PFSK-1 (cell line): ENCODE data around the gene TPX2.

Source experiments
- FOXP2 ChIP-seq: optimal IDR thresholded peaks from 2 replicates; pipeline ENCODE3; 2011; ENCODE audit warnings: borderline replicate concordance, control low read depth, inconsistent platforms; ENCODE audit not compliant: insufficient read depth; ENCODE audit errors: extremely low read length, extremely low read depth
- POLR2AphosphoS5 ChIP-seq: IDR thresholded peaks from 2 replicates; pipeline ENCODE4 v1.6.1; 2012; ENCODE audit warnings: low read depth, mild to moderate bottlenecking, control low read depth, low read length, moderate library complexity
- SIN3A ChIP-seq: IDR thresholded peaks from 2 replicates; pipeline ENCODE4 v1.6.1; 2012; ENCODE audit warnings: mild to moderate bottlenecking, low read length, moderate library complexity, borderline replicate concordance; ENCODE audit not compliant: insufficient read depth
- TAF1 ChIP-seq: IDR thresholded peaks from 2 replicates; pipeline ENCODE4 v1.6.1; 2012; ENCODE audit warnings: low read length, control low read depth, borderline replicate concordance; ENCODE audit not compliant: insufficient read depth
- TF ChIP-seq, protein P1 (sequence below), 2 experiments: IDR thresholded peaks; 2 replicates each; pipeline versions ENCODE4 v1.6.1 to v1.8.0; 2011 to 2012; ENCODE audit warnings: low read depth in 2 of 2, low read length in 2 of 2, control low read depth in 1 of 2, inconsistent platforms in 1 of 2, mild to moderate bottlenecking in 1 of 2, moderate library complexity in 1 of 2; ENCODE audit not compliant: insufficient read depth in 1 of 2

Gene TPX2

DNA sequence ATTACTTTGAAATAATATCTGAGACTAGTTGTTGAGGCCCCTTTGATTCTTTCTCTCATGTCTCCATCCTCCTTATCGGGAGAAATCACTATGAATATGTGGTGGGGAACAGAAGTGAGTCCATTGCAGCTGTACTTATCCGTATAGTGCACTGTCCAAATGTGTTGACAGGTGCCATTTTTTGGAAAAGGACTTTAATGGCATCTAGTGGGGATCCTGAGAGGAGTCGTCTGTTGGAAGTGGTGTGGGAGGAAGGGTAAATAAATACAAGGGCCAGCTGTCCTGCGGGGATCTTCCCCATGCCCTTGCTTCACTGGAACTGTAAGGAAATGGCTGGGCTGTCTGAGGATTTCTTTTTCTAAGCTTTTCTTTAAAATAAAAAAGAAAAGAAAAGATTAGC lies 19.4 kb downstream of the TPX2 start:
- no peak for TF ChIP-seq FOXP2
- TF ChIP-seq, protein P1, sequence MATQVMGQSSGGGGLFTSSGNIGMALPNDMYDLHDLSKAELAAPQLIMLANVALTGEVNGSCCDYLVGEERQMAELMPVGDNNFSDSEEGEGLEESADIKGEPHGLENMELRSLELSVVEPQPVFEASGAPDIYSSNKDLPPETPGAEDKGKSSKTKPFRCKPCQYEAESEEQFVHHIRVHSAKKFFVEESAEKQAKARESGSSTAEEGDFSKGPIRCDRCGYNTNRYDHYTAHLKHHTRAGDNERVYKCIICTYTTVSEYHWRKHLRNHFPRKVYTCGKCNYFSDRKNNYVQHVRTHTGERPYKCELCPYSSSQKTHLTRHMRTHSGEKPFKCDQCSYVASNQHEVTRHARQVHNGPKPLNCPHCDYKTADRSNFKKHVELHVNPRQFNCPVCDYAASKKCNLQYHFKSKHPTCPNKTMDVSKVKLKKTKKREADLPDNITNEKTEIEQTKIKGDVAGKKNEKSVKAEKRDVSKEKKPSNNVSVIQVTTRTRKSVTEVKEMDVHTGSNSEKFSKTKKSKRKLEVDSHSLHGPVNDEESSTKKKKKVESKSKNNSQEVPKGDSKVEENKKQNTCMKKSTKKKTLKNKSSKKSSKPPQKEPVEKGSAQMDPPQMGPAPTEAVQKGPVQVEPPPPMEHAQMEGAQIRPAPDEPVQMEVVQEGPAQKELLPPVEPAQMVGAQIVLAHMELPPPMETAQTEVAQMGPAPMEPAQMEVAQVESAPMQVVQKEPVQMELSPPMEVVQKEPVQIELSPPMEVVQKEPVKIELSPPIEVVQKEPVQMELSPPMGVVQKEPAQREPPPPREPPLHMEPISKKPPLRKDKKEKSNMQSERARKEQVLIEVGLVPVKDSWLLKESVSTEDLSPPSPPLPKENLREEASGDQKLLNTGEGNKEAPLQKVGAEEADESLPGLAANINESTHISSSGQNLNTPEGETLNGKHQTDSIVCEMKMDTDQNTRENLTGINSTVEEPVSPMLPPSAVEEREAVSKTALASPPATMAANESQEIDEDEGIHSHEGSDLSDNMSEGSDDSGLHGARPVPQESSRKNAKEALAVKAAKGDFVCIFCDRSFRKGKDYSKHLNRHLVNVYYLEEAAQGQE (IDR thresholded peaks at IDR 0.05; ENCODE audit: insufficient read depth in 1 of 2, low read depth in 2 of 2, low read length in 2 of 2) = no peak
- TF ChIP-seq SIN3A = no peak
- no peak for TF ChIP-seq POLR2AphosphoS5
- no peak for TF ChIP-seq TAF1

DNA sequence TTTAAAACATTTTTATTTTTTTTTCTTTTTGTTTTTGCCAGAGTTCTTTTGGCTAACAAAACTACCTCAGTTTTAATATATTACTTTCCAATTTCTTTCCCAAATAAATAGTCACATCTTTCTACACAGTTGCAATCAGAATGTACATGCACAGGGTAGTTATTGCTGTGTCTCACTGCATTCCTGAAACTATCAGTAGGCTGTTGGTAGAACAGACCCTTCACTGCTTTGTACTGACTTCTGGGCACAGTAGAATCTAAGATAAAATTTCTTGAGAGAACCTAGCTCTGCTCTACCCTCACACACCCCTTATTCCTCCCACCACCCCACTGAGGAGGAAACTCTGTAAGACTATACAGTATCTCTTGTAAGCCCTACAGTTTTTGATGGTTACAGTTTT lies 19.9 kb downstream of the TPX2 start:
- TF ChIP-seq FOXP2 = no peak
- TF ChIP-seq, protein P1 (IDR thresholded peaks at IDR 0.05; ENCODE audit: insufficient read depth in 1 of 2, low read depth in 2 of 2, low read length in 2 of 2) = no peak
- TF ChIP-seq POLR2AphosphoS5 = no peak
- no peak for TF ChIP-seq TAF1
- TF ChIP-seq SIN3A = no peak

DNA sequence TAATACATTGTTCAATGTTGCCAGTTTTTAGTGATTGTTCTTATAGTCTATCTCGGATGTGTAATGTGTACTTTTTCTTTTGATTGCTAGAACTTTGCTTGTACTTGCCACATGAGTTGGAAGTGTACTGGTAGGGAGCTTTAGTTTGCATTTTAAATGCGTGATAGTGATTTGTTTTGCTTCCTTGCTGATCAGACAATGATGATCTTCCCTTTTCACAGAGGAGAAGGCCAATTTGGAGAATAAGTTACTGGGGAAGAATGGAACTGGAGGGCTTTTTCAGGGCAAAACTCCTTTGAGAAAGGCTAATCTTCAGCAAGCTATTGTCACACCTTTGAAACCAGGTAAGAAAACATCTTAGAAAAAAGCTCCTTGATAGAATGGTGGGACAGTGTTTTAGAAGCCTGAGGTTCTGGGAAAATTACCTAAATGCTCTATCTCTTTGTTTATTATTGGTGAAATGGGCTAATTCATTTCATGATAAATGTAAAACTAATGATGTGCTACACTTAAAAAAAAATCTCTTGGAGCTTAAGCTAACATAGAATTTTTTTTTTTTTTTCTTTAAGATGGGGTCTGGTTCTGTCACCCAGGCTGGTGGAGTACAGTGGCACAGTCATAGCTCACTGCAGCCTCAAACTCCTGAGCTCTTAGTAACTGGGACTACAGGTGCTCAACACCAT lies 20.9 kb downstream of the TPX2 start:
- no peak for TF ChIP-seq POLR2AphosphoS5
- TF ChIP-seq, protein P1 (IDR thresholded peaks at IDR 0.05; ENCODE audit: insufficient read depth in 1 of 2, low read depth in 2 of 2, low read length in 2 of 2) = no peak

DNA sequence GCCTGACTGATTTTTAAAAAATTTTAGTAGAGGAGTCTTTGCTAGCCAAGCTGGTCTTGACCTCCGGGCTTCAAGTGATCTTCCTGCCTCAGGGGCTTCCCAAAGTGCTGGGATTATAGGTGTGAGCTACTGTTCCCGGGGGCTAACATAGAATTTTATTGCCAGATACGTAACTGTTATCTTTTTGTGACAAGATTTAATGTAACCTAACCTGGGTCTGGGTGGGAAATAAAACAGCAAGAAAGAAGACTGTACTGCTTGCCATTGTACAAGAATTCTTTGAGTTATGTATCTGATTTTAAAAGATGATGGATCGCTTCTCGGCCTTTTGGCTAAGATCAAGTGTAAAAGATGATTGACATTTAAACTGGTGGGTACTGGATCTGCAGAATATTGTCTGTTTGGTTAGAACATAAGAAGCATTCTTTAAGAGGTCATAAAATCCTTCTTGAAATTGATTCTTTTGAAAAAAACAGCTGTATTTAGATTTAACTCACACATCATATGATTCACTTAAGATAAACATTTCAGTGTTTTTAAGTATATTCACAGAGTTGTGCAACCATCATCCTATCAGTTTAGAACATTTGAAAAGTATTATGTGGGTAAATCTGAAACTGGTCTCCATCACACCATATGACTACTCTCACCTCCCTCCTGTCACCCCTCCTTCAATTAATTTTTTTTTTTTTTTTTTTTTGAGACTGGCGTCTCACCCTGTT lies 21.6 kb downstream of the TPX2 start:
- TF ChIP-seq POLR2AphosphoS5 = no peak
- TF ChIP-seq, protein P1 (IDR thresholded peaks at IDR 0.05; ENCODE audit: insufficient read depth in 1 of 2, low read depth in 2 of 2, low read length in 2 of 2) = no peak
- no peak for TF ChIP-seq TAF1
- TF ChIP-seq FOXP2 = no peak
- no peak for TF ChIP-seq SIN3A
